Neural cell (in vitro differentiated cells): ENCODE measurements around the gene ZBTB37.

ENCODE experiments used
- EP300 ChIP-seq: fragments of 450-650 bp; conservative IDR thresholded peaks from 2 replicates; pipeline ENCODE4 v1.6.1; 2014; ENCODE audit warnings: antibody characterized with exemption, mild to moderate bottlenecking, moderate library complexity; ENCODE audit not compliant: poor library complexity, severe bottlenecking
- MXI1 ChIP-seq: fragments of 450-650 bp; conservative IDR thresholded peaks from 2 replicates; pipeline ENCODE4 v1.6.1; 2014; ENCODE audit warnings: antibody characterized with exemption, mild to moderate bottlenecking; ENCODE audit not compliant: poor library complexity, severe bottlenecking
- POLR2AphosphoS5 ChIP-seq: IDR thresholded peaks from 2 replicates; pipeline ENCODE4 v1.6.1; 2012
- SMC3 ChIP-seq: fragments of 450-650 bp; conservative IDR thresholded peaks from 2 replicates; pipeline ENCODE4 v1.6.1; 2014; ENCODE audit warnings: antibody characterized with exemption, mild to moderate bottlenecking, moderate library complexity; ENCODE audit not compliant: poor library complexity
- TF ChIP-seq, protein P1 (sequence below): fragments of 450-650 bp; IDR thresholded peaks from 2 replicates; pipeline ENCODE4 v1.5.1; 2014; ENCODE audit warnings: antibody characterized with exemption, mild to moderate bottlenecking, moderate library complexity; ENCODE audit not compliant: poor library complexity, severe bottlenecking
- TF ChIP-seq, protein P2 (sequence below): IDR thresholded peaks from 2 replicates; pipeline ENCODE4 v1.6.1; 2012; ENCODE audit warnings: borderline replicate concordance

DNA sequence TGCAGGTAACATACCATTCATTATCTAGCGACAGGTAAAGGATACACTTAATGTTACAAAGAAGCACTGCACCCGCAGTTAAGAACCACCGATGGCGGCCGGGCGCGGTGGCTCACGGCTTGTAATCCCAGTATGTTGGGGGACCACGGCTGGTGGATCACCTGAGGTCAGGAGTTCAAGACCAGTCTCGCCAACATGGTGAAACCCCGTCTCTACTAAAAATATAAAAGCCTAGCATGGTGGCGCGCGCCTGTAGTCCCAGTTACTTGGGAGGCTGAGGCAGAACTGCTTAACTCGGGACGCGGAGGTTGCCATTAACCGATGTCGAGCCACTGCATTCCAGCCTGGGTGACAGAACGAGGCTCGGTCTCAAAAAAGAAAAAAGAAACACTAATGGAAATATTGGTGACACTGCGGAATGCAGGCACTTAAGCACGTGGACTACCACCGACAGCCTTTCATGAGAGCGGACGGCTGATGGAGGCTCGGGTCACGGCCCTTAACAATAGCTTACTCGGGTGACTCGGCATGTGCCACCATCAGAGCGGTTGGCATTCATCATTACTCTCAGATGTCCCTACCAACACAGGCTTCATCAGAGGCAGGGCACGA lies 933 bp upstream of the ZBTB37 start:
- TF ChIP-seq POLR2AphosphoS5 (no peak), SMC3 (no peak), MXI1 (no peak), EP300 (no peak)
- TF ChIP-seq, protein P1, sequence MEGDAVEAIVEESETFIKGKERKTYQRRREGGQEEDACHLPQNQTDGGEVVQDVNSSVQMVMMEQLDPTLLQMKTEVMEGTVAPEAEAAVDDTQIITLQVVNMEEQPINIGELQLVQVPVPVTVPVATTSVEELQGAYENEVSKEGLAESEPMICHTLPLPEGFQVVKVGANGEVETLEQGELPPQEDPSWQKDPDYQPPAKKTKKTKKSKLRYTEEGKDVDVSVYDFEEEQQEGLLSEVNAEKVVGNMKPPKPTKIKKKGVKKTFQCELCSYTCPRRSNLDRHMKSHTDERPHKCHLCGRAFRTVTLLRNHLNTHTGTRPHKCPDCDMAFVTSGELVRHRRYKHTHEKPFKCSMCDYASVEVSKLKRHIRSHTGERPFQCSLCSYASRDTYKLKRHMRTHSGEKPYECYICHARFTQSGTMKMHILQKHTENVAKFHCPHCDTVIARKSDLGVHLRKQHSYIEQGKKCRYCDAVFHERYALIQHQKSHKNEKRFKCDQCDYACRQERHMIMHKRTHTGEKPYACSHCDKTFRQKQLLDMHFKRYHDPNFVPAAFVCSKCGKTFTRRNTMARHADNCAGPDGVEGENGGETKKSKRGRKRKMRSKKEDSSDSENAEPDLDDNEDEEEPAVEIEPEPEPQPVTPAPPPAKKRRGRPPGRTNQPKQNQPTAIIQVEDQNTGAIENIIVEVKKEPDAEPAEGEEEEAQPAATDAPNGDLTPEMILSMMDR: no peak
- TF ChIP-seq, protein P2, sequence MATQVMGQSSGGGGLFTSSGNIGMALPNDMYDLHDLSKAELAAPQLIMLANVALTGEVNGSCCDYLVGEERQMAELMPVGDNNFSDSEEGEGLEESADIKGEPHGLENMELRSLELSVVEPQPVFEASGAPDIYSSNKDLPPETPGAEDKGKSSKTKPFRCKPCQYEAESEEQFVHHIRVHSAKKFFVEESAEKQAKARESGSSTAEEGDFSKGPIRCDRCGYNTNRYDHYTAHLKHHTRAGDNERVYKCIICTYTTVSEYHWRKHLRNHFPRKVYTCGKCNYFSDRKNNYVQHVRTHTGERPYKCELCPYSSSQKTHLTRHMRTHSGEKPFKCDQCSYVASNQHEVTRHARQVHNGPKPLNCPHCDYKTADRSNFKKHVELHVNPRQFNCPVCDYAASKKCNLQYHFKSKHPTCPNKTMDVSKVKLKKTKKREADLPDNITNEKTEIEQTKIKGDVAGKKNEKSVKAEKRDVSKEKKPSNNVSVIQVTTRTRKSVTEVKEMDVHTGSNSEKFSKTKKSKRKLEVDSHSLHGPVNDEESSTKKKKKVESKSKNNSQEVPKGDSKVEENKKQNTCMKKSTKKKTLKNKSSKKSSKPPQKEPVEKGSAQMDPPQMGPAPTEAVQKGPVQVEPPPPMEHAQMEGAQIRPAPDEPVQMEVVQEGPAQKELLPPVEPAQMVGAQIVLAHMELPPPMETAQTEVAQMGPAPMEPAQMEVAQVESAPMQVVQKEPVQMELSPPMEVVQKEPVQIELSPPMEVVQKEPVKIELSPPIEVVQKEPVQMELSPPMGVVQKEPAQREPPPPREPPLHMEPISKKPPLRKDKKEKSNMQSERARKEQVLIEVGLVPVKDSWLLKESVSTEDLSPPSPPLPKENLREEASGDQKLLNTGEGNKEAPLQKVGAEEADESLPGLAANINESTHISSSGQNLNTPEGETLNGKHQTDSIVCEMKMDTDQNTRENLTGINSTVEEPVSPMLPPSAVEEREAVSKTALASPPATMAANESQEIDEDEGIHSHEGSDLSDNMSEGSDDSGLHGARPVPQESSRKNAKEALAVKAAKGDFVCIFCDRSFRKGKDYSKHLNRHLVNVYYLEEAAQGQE: no peak
